Keratinocyte (primary cell): ENCODE data around the gene MAT1A. TPM values are rescaled to one million over a fixed set of nuclear protein-coding genes. Genes with fewer than 3 reads are reported as not detected.

Source experiments
- DNase-seq: peaks from one replicate; pipeline ENCODE4 v3.0.0-alpha.2; 2011; ENCODE audit warnings: low read depth, missing footprints, low spot score
- FAIRE-seq: peaks from 2 replicates; lab custom pipeline; 2011; peaks lifted over from hg19 to GRCh38; lab: Jason Lieb, UNC
- H2AFZ ChIP-seq: 2 replicates; pipeline ENCODE4 v1.6.0; 2012; ENCODE audit warnings: low read length, control low read depth, inconsistent platforms; ENCODE audit not compliant: control insufficient read depth
- H3K27ac ChIP-seq: 2 replicates; pipeline ENCODE4 v1.5.1; 2011; ENCODE audit warnings: low read length; ENCODE audit not compliant: control insufficient read depth, insufficient read depth
- H3K27me3 ChIP-seq: 3 replicates; pipeline ENCODE4 v1.6.0; 2011; ENCODE audit warnings: low read length; ENCODE audit not compliant: control insufficient read depth, insufficient read depth; ENCODE audit errors: extremely low read depth
- H3K36me3 ChIP-seq, 2 experiments: 2 replicates in 1 of 2; 3 replicates in 1 of 2; pipeline ENCODE4 v1.5.1; 2011; ENCODE audit warnings: low read length in 2 of 2, mild to moderate bottlenecking in 1 of 2; ENCODE audit not compliant: control insufficient read depth in 2 of 2, insufficient read depth in 2 of 2; ENCODE audit errors: extremely low read depth in 1 of 2
- H3K4me1 ChIP-seq: 3 replicates; pipeline ENCODE4 v1.5.1; 2011; ENCODE audit warnings: low read length; ENCODE audit not compliant: control insufficient read depth, insufficient read depth; ENCODE audit errors: extremely low read depth
- H3K4me2 ChIP-seq: 3 replicates; pipeline ENCODE4 v1.6.0; 2011; ENCODE audit warnings: low read depth, low read length; ENCODE audit not compliant: control insufficient read depth, insufficient read depth; ENCODE audit errors: extremely low read depth
- H3K4me3 ChIP-seq, 3 experiments: fragments of 200-600 bp in 1 of 3; sonication (generic) in 1 of 3; 2 replicates in 2 of 3; 3 replicates in 1 of 3; pipeline ENCODE4 v1.5.1; 2011 to 2016; ENCODE audit warnings: low read length in 3 of 3, mild to moderate bottlenecking in 3 of 3, control low read depth in 2 of 3, inconsistent platforms in 1 of 3, low read depth in 1 of 3, mixed read lengths in 1 of 3, mixed run types in 1 of 3, moderate library complexity in 1 of 3; ENCODE audit not compliant: control insufficient read depth in 2 of 3, insufficient read depth in 2 of 3; ENCODE audit errors: extremely low read depth in 1 of 3
- H3K79me2 ChIP-seq: 2 replicates; pipeline ENCODE4 v1.6.0; 2012; ENCODE audit warnings: low read length; ENCODE audit not compliant: control insufficient read depth, insufficient read depth
- H3K9ac ChIP-seq: 3 replicates; pipeline ENCODE4 v1.6.0; 2011; ENCODE audit warnings: low read length; ENCODE audit not compliant: control insufficient read depth, insufficient read depth; ENCODE audit errors: extremely low read depth
- H3K9me1 ChIP-seq: 3 replicates; pipeline ENCODE4 v1.6.0; 2011; ENCODE audit warnings: low read length; ENCODE audit not compliant: control insufficient read depth, insufficient read depth; ENCODE audit errors: extremely low read depth
- H3K9me3 ChIP-seq: 2 replicates; pipeline ENCODE4 v1.5.1; 2012; ENCODE audit warnings: low read depth, low read length; ENCODE audit not compliant: control insufficient read depth
- H4K20me1 ChIP-seq: 3 replicates; pipeline ENCODE4 v1.6.0; 2011; ENCODE audit warnings: low read length; ENCODE audit not compliant: control insufficient read depth, insufficient read depth; ENCODE audit errors: extremely low read depth
- CTCF ChIP-seq, 3 experiments: IDR thresholded peaks in 1 of 3; conservative IDR thresholded peaks in 1 of 3; optimal IDR thresholded peaks in 1 of 3; 2 replicates in 2 of 3; 3 replicates in 1 of 3; pipeline versions ENCODE3 to v1.5.1; 2011; ENCODE audit warnings: low read length in 3 of 3, mild to moderate bottlenecking in 3 of 3, moderate library complexity in 2 of 3, control low read depth in 1 of 3, inconsistent platforms in 1 of 3; ENCODE audit not compliant: insufficient read depth in 2 of 3; ENCODE audit errors: extremely low read depth in 1 of 3
- EZH2 ChIP-seq: IDR thresholded peaks from one replicate; pipeline ENCODE4 v1.6.1; 2012; ENCODE audit warnings: inconsistent platforms, mild to moderate bottlenecking, low read length, moderate library complexity
- dilution Hi-C: fragments of 300-500 bp; cut with MboI; formaldehyde crosslinking; loops from one replicate; pipeline ENCODE4 v1.7.0; 2020; ENCODE audit warnings: low sequenced_read_pairs; ENCODE audit not compliant: extremely low pct_ligation_motif_present
- polyA plus RNA-seq, 5 experiments: library from polyadenylated mRNA; depleted of rRNA in 3 of 5; stranded (reverse) in 3 of 5; stranded (forward) in 1 of 5; unstranded in 1 of 5; fragments of >200 nt; gene quantifications; 1 replicate in 1 of 5; 2 replicates in 3 of 5; 3 replicates in 1 of 5; pipeline versions ENCODE4 v1.2.1 to v1.2.3, GENCODE V29; 2011 to 2012; ENCODE audit warnings: missing spikeins in 2 of 5, low read depth in 1 of 5, low replicate concordance in 1 of 5

The MAT1A gene
- polyA plus RNA-seq, 1 donor (not counting 4 experiments of a cell fraction or from before 2014, with no cell fraction given), result 0.37 TPM

GRCh38 chr10:80281292-80281691, 8.2 kb downstream of the MAT1A start:
- Histone ChIP-seq H3K4me3 (no peak overlapping the region), H3K9me1 (no peaks in the 10 kb centered on the region), H4K20me1 (no peaks in the 10 kb centered on the region), H3K27me3 (no peaks in the 10 kb centered on the region), H3K27ac (no peak overlapping the region), H3K9ac (no peak overlapping the region), H3K4me1 (no peaks in the 10 kb centered on the region), H3K4me2 (no peak overlapping the region), H3K36me3 (no peaks in the 10 kb centered on the region), H3K79me2 (no peaks in the 10 kb centered on the region), H3K9me3 (no peaks in the 10 kb centered on the region), H2AFZ (no peak overlapping the region)
- dilution Hi-C loops, result no loop called here
- no peak for DNase-seq
- no peak for FAIRE-seq
- no peak for TF ChIP-seq EZH2
- TF ChIP-seq CTCF (optimal IDR thresholded peaks at IDR 0.05 in 1 of 3, IDR thresholded peaks at IDR 0.05 in 1 of 3, conservative IDR thresholded peaks at IDR 0.05 in 1 of 3; ENCODE audit: extremely low read depth in 1 of 3, insufficient read depth in 2 of 3, low read length in 3 of 3), result no peak

GRCh38 chr10:80280071-80280800, 9.2 kb downstream of the MAT1A start:
- no peak overlapping the region for H3K4me2 ChIP-seq
- dilution Hi-C loops, result no loop called here
- DNase-seq (no peak), FAIRE-seq (no peak)
- no peak overlapping the region for H3K9ac ChIP-seq
- no peaks in the 10 kb centered on the region for H3K4me1 ChIP-seq
- H3K9me1 ChIP-seq, result no peaks in the 10 kb centered on the region
- no peak overlapping the region for H3K27ac ChIP-seq
- no peaks in the 10 kb centered on the region for H3K27me3 ChIP-seq
- no peaks in the 10 kb centered on the region for H3K9me3 ChIP-seq
- TF ChIP-seq CTCF (optimal IDR thresholded peaks at IDR 0.05 in 1 of 3, IDR thresholded peaks at IDR 0.05 in 1 of 3, conservative IDR thresholded peaks at IDR 0.05 in 1 of 3; ENCODE audit: extremely low read depth in 1 of 3, insufficient read depth in 2 of 3, low read length in 3 of 3) (no peak), EZH2 (no peak)
- H3K36me3 ChIP-seq, result no peaks in the 10 kb centered on the region
- no peaks in the 10 kb centered on the region for H3K79me2 ChIP-seq
- no peaks in the 10 kb centered on the region for H4K20me1 ChIP-seq
- H3K4me3 ChIP-seq, result no peak overlapping the region
- no peak overlapping the region for H2AFZ ChIP-seq
